Kidney epithelial cell (primary cell): ENCODE measurements around the gene CHCHD10. TPM values are rescaled to one million over a fixed set of nuclear protein-coding genes. Genes with fewer than 3 reads are reported as not detected.
"Not testable (repeated sequence)": the region's sequence is repeated elsewhere in the genome, so short reads cannot be mapped to it uniquely, and the experiment has no call there.

ENCODE experiments used
- DNase-seq: peaks from one replicate; pipeline ENCODE4 v3.0.0-alpha.2; 2010; ENCODE audit warnings: low read depth
- H3K27me3 ChIP-seq: 2 replicates; pipeline ENCODE4 v1.6.0; 2011; ENCODE audit warnings: low read length; ENCODE audit not compliant: control insufficient read depth, insufficient read depth
- H3K36me3 ChIP-seq: 2 replicates; pipeline ENCODE4 v1.5.1; 2011; ENCODE audit warnings: low read length; ENCODE audit not compliant: control insufficient read depth, insufficient read depth
- H3K4me3 ChIP-seq: 2 replicates; pipeline ENCODE4 v1.5.1; 2011; ENCODE audit warnings: low read depth, mild to moderate bottlenecking, control low read depth, low read length
- total RNA-seq: library from RNA; depleted of rRNA; stranded (reverse); fragments of >200 nt; gene quantifications from 2 replicates; pipeline ENCODE4 v1.2.3, GENCODE V29; 2015
- TF ChIP-seq, protein P1 (sequence below): IDR thresholded peaks from 2 replicates; pipeline ENCODE4 v1.5.1; 2011; ENCODE audit warnings: mild to moderate bottlenecking, moderate library complexity, low read length, control low read depth, inconsistent platforms; ENCODE audit not compliant: insufficient read depth, poor library complexity, severe bottlenecking

CHCHD10 gene
- total RNA-seq, 1 donor from 2014 or later: 13.5 TPM

DNA sequence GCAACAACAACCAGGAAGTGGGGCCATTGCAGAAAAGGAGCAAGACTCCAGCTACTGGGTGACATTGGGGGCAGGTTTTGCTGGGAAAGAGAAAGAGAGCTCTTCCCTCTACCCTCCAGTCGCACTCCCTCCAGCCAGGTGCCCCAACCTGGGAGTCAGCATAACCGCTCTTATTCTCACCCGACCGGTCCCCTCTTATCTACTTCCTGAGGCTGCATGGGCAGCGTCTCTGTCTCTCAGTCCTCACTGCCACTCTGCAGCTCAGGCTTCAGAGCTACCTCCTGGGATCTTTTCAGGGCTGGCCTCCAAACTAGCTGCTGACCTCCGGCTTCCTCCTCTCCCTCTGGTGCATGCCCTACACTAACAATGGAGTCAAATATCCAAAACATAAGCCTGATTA is 22.0 kb downstream of the CHCHD10 start:
- no peaks in the 10 kb centered on the region for H3K27me3 ChIP-seq
- no peak for DNase-seq
- peaks cover 1% of the 10 kb centered on the region for H3K36me3 ChIP-seq
- H3K4me3 ChIP-seq: no peak overlapping the region
- TF ChIP-seq, protein P1, sequence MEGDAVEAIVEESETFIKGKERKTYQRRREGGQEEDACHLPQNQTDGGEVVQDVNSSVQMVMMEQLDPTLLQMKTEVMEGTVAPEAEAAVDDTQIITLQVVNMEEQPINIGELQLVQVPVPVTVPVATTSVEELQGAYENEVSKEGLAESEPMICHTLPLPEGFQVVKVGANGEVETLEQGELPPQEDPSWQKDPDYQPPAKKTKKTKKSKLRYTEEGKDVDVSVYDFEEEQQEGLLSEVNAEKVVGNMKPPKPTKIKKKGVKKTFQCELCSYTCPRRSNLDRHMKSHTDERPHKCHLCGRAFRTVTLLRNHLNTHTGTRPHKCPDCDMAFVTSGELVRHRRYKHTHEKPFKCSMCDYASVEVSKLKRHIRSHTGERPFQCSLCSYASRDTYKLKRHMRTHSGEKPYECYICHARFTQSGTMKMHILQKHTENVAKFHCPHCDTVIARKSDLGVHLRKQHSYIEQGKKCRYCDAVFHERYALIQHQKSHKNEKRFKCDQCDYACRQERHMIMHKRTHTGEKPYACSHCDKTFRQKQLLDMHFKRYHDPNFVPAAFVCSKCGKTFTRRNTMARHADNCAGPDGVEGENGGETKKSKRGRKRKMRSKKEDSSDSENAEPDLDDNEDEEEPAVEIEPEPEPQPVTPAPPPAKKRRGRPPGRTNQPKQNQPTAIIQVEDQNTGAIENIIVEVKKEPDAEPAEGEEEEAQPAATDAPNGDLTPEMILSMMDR: no peak

DNA sequence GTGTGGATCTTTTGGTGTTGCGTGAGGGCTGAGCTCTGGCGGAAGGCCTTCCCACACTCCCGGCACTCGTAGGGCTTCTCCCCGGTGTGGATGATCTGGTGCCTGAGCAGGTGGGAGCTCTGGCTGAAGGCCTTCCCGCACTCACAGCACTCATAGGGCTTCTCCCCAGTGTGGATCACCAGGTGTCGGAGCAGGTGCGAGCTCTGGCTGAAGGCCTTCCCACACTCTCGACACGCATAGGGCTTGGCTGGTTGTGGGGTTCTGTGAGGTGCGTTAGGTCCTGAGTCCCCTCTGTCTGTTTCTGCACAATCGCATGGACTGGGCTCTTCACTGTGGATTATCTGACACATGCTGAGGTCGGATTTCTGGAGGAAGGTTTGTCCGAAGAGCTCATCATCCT is 23.3 kb downstream of the CHCHD10 start:
- Histone ChIP-seq H3K4me3 (no peak overlapping the region), H3K36me3 (peaks cover 1% of the 10 kb centered on the region), H3K27me3 (no peaks in the 10 kb centered on the region)
- no peak for DNase-seq
- TF ChIP-seq, protein P1: no peak

DNA sequence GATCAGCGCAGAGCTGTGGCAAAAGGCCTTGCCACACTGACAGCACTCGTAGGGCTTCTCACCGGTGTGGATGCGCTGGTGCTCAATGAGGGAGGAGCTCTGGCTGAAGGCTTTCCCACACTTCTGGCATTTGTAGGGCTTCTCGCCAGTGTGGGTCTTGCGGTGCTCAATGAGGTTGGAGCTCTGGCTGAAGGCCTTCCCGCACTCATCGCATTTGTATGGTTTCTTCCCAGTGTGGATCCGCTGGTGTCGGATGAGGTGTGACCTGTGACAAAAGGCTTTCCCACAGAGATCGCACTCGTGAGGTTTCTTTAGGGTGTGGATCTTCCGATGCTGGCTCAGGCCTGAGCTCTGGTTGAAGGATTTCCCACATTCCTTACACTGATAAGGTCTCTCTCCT is 23.8 kb downstream of the CHCHD10 start:
- DNase-seq: no peak
- H3K36me3 ChIP-seq: peaks cover 1% of the 10 kb centered on the region
- TF ChIP-seq, protein P1: no peak
- H3K4me3 ChIP-seq: no peak overlapping the region
- H3K27me3 ChIP-seq: no peaks in the 10 kb centered on the region

DNA sequence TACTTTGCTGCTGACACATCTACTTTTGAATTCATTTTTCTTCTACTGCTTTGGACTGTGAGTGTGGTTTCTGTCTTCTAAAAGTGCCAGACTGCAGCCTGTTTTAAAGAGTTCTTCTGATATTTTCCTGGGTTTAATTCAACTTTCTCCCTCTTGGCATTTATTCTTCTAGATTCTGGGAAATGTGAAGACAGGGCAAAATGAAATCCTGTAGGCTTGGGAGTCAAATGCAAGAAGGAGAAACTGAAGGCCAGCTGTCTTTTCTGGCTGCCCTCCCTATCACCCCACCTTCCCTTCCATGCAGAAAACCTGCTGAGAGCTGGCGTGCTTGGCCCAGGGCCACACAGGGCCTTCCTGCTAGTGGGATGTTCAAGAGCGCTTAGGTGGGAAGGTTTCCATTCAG is 24.5 kb downstream of the CHCHD10 start:
- TF ChIP-seq, protein P1: no peak
- DNase-seq: no peak
- H3K27me3 ChIP-seq: no peaks in the 10 kb centered on the region
- H3K36me3 ChIP-seq: peaks cover 1% of the 10 kb centered on the region
- H3K4me3 ChIP-seq: no peak overlapping the region

DNA sequence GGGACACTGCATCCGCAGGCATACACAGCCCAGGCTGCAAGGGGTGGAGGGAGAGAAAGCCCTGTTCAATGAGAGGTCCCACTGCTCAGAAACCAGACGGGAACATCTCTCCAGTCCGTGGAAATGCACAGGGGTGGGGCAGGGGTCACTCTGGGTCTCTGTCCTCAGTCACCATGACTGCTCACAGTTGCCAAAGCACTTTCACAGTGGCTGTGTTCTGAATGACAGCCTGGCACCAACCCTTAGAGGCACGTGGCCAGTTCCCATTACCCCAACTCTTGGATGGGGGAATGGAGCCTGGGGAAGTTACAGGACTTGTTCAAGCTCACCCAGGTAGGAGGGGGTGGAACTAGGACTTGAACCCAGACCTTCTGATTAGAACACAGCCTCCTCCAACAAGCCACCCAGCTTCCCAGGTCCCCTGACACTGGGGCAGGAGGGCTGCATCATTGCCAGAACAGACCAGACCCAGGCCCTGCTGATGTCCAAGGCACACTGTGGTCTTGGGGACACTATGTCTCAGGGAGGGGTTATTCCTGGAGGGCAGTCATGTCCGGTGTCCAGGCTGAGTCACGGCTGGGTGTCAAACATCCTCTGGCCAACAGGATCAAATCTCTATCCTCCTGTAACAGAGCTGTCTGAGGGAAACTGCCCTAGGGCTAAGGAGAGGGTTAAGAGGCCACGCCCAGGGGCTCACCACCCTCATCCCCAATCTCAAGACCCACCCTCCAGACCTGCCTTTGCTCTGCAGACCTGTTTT is 25.1 kb downstream of the CHCHD10 start:
- peaks cover 1% of the 10 kb centered on the region for H3K36me3 ChIP-seq
- no peak for DNase-seq

DNA sequence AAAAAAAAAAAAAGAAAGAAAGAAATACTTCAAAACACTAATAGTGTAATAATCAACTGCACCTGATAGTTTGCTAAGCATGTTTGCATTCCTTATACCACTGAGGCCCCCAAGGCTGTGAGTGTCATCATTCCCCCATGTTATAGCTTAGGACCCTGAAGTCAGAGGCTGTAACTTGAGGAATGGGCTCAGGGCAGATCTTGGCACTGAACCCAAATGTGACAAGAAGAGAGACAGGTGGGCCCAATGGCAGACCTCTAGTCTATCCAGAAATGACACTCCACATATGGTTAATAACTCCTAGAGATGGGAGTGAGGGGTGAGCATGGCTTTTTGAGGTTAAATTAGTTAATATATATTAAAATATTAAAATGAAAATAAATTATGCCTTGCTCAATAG is 30.1 kb downstream of the CHCHD10 start:
- Histone ChIP-seq H3K36me3 (no peaks in the 10 kb centered on the region), H3K4me3 (no peak overlapping the region), H3K27me3 (no peaks in the 10 kb centered on the region)
- TF ChIP-seq, protein P1: no peak
- DNase-seq: no peak

More for the DNA sequence above, 25.1 kb downstream of the CHCHD10 start:
- H3K27me3 ChIP-seq: no peaks in the 10 kb centered on the region
- no peak overlapping the region for H3K4me3 ChIP-seq
- TF ChIP-seq, protein P1: no peak

DNA sequence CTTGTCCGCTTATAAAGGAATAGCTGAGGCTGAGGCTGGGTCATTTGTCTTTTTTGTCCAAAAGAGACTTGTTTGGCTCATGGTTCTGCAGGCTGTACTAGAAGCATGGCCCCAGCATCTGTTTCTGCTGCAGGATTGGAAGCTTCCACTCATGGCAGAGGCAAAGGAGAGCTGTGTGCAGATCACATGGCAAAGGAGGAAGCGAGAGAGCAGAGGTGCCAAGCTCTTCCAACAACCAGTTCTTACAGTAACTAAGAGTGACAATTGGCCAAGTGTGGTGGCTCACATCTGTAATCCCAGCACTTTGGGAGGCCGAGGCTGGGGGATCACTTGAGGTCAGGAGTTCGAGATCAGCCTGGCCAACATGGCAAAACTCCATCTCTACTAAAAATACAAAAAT is 39.7 kb downstream of the CHCHD10 start:
- H3K36me3 ChIP-seq, H3K27me3 ChIP-seq: not testable (repeated sequence)

More for the DNA sequence above, 39.7 kb downstream of the CHCHD10 start:
- H3K4me3 ChIP-seq, DNase-seq: not testable (repeated sequence)
